Measurements from ENCODE around the gene EPS8.
A peak's percentile ranks its signal among the peaks of the same experiment; 100 is the strongest.

EPS8 gene

DNA sequence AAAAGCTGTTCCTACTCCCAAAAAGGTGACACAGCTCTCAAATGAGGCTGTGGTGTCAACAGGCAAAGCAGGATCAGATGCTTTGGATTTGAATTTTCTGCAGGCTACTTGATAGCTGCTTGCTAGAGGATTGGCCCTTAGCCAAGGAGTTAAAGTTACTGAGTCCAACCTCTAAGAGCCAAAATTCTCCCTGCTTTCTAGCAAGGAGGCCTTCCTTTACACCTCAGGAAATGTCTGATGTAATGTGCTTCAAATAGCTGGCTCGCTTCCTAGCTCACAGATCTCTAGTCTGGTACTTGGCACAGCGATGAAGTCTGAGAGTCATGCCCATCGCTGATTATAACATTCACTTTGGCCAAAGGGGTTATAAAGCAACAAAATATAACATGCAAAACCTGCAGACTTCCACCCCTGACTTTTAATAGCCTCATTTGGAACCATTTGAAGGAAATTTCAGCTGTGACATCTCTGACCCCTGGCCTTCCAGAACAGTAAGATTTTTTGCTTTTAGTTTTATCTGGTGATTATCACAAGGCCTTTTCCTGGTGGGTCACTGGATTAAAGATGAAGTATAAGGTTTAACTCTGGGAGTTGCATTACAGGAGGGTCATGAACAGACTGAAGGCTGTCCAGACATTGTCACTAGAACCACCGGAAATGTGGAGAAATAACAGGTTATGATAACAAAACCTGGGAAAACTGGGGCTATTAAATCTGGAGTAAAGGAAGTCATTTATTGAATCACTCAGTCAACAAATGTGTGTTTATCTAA, 189.7 kb downstream of the EPS8 start:
- TF ChIP-seq, protein P1, sequence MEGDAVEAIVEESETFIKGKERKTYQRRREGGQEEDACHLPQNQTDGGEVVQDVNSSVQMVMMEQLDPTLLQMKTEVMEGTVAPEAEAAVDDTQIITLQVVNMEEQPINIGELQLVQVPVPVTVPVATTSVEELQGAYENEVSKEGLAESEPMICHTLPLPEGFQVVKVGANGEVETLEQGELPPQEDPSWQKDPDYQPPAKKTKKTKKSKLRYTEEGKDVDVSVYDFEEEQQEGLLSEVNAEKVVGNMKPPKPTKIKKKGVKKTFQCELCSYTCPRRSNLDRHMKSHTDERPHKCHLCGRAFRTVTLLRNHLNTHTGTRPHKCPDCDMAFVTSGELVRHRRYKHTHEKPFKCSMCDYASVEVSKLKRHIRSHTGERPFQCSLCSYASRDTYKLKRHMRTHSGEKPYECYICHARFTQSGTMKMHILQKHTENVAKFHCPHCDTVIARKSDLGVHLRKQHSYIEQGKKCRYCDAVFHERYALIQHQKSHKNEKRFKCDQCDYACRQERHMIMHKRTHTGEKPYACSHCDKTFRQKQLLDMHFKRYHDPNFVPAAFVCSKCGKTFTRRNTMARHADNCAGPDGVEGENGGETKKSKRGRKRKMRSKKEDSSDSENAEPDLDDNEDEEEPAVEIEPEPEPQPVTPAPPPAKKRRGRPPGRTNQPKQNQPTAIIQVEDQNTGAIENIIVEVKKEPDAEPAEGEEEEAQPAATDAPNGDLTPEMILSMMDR (conservative IDR thresholded peaks at IDR 0.05) = no peak
- no peak for TF ChIP-seq ZFX (IDR thresholded peaks at IDR 0.05)
- no peak overlapping the region for H3K27ac ChIP-seq

DNA sequence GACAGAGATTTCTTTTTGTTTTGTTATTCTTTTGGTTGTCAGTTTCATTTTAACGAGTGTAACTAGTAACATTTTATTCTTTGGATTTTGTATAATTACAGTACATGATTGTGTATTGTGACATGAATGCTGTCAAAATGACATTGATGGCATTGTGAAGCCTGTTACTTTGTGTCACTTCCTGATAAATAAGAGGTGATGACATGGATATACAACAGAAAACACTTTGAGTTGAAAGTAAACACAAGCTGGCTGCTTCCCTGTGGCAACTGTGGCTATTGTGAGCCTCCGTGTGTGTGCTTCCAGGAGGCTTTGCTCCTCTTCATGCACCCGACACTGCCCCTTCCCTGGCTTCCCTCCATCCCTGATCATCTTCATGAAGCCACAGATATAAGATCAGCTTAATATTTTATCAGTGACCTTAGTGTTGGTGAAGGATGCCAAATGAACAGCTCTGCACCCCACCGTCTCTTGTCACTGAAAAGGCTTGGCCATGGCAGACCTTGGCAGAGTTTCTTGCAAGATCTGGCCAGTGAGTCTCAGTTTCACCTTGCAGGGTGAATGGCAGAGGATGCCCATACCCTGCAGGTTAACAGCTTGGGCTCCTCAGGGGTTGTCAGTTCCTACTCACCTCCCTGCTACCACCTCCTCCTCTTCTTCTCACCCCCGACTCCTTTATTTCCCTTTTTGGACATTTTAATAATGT, 191.9 kb downstream of the EPS8 start:
- TF ChIP-seq ZFX (IDR thresholded peaks at IDR 0.05) = no peak
- TF ChIP-seq, protein P1 (conservative IDR thresholded peaks at IDR 0.05) = no peak
- H3K27ac ChIP-seq = no peak overlapping the region

DNA sequence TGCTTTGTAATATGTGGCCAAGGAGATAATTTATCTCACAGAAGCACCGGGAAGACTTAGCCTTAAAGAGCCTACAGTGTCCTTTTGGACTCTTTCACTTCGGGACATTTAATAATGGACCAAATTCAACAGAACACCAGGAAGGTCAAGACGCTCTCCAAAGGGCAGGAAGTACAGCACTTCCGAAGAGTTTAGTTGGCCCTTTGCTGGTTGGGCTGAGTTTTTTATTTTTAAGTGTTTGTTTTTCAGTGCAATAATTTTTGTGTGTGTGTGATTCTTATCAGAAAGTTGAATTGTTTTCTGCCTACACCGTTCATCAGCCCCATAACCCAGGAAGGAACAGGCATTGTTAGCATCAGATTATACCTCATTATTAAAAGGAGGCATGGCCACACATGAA, 193.0 kb downstream of the EPS8 start:
- TF ChIP-seq, protein P1 (conservative IDR thresholded peaks at IDR 0.05) = no peak
- TF ChIP-seq ZFX (IDR thresholded peaks at IDR 0.05) = no peak
- H3K27ac ChIP-seq = no peak overlapping the region

DNA sequence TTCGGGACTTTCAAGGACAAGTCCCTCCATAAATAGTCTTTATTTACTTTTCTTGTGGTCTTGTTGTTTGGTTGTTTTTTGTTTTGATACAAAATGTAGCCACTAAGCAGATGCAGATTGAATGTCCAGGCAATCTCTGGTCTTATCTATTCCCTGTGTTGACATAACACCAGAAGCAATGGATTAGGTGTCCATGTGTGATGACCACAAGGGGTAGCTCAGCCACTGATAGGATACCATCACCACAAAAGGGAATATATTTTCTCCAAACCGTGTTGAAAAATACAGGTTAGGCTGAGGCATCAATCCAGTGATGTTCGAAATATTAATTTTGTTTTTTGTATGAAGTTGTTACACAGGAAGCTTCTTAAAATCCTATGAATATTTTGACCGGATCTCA, 196.3 kb downstream of the EPS8 start:
- TF ChIP-seq, protein P1 (conservative IDR thresholded peaks at IDR 0.05) = no peak
- no peak for TF ChIP-seq ZFX (IDR thresholded peaks at IDR 0.05)

DNA sequence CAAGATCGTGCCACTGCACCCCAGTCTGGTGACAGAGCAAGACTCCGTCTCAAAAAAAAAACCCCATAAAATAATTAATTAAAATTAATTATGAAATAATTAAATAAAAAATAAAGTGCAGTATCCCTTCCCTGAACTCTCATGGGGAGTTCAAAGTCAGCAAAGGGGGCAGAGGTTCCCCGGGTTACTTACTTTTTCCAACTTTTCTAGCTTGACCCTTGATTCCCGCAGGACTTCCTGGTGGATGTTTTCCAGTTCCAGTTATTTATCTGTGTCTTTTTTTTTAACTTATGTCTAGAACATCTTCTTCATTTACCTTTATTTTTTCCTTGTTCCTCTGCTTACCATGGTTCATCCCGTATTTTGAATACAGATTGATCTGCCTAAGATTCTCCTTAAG, 197.4 kb downstream of the EPS8 start:
- TF ChIP-seq ZFX (IDR thresholded peaks at IDR 0.05) = no peak
- TF ChIP-seq, protein P1 (conservative IDR thresholded peaks at IDR 0.05) = no peak
- H3K27ac ChIP-seq = no peak overlapping the region

More for the DNA sequence above, 196.3 kb downstream of the EPS8 start:
- H3K27ac ChIP-seq = no peak overlapping the region

DNA sequence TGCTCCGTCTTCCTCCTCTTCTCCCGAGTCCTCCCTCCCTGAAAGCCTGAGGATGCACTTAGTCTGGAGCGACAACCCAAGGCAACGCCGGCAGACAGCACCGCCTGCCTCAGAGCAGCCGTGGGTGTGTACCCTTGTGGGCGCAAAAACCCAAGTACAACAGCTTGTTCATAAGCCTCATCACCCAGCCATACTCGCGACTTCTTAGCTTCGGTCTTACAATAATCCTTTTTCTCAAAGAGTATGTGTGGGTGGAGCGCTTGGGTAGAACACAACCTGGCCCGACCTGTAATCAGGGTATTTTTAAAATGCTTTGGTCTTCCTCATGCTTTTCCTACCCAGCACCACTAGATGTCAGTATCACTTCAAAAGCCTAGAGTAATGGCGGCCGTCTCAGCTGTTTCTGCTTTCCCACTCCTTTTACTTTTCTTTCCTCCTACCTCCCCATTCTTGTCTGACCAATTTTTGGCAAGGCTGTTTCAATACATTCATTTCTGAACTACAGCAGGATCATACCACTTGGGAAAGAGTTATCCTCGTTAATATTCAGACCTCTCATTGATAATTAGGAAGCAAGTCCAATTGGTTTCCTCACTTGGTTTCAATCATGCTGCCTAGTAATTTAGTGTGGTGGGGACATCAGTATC, 198.9 kb downstream of the EPS8 start:
- TF ChIP-seq, protein P1 (conservative IDR thresholded peaks at IDR 0.05) = peak; percentile 94
- no peak for TF ChIP-seq ZFX (IDR thresholded peaks at IDR 0.05)
- H3K27ac ChIP-seq = no peak overlapping the region

Data from C4-2B (cell line).